GM13977 (cell line): ENCODE measurements around the gene OGDH.

Experiments
- DNase-seq: peaks from one replicate; pipeline ENCODE4 v3.0.0; 2012; ENCODE audit warnings: low spot score
- CTCF ChIP-seq: IDR thresholded peaks from 2 replicates; pipeline ENCODE4 v1.5.1; 2012; ENCODE audit warnings: mild to moderate bottlenecking, control low read depth; ENCODE audit not compliant: insufficient read depth; ENCODE audit errors: extremely low read depth, missing control alignments
- in situ Hi-C: fragments of 300-500 bp; cut with MboI; formaldehyde crosslinking; loops from one replicate; pipeline ENCODE4 v1.12.0; 2022; ENCODE audit warnings: low sequenced_read_pairs, low pct_unique_long_range_greater_than_20kb, mixed read lengths, inconsistent platforms; ENCODE audit not compliant: unreplicated experiment

The OGDH gene

DNA sequence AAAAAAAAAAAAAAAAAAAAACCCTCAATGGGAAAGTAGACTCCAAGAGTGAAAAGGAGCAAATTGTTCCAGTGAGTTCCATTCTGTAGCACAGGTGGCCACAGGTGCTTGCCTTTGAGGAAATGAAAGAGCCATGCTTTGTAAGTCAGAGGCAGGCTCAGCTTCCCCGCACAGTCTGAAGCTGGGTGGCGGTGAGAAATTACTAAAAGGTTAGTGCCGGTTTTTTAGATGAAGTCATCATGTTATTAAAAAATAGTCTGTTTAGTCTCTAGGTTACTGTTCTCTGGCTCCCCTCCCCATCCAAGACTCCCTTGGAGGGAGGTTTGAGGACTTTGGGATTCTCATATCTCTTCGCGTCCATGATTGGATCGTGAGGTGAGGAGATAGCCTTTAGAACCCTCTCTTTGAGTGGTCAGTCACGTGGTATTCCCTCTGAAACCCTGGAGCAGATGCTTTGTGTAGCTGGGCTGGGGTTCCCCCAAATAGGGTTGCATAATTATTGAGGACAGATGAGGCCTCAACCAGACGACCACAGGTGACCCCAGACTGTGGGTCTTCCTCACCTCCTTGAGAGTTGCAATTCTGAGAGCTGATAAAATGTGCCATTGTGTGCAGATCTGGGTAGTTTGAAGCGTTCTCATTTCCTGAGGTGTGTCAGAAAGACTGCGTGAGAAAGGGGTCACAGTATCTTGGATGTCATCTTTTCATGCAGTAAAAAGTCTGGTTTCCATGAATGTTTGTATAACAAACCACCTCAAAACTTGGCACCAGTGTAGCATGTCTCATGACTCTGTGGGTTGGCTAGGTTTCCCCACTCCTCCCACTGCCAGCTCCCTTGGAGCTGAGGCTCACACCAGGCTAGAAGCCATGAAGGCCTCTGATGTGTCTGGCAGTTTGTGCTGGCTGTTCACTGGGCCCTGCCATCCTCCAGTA is 27.1 kb downstream of the OGDH start:
- TF ChIP-seq CTCF, result no peak
- peak; percentile 68 for DNase-seq
- in situ Hi-C loops, result no loop called here

- in situ Hi-C loops, result no loop called here
- no peak for DNase-seq
- TF ChIP-seq CTCF, result no peak
These were observed 27.9 kb downstream of the OGDH start for GRCh38 chr7:44634187-44634838.

- no peak for TF ChIP-seq CTCF
- in situ Hi-C loops, result no loop called here
- no peak for DNase-seq
These were observed 28.6 kb downstream of the OGDH start for GRCh38 chr7:44634839-44635591.

DNA sequence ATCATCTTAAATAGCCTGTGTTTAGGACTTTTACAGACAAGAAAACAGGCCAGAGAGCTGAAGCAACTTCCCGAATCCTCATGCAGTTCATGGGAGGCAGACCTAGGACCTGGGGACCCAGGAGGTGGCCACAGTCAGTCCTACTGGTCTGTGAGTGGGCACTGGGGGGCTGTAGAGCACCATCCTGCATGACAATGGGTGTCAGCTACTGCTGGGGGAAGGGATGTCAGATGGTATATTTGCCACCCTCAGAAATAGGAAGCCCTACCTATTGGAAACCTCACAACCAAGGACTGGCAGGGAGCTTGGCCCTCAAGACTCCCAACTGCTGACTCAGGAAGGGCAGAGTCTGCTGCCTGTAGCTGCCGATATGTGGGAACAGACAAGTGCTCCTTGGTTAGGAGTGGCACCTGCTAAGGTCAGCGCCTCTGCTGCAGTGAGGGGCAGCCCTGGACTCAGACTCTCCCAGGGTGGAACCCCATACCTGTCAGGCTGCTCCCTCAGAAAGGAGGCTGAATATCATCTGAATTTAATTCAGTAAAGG is 29.7 kb downstream of the OGDH start:
- TF ChIP-seq CTCF, result no peak
- in situ Hi-C loops, result no loop called here
- no peak for DNase-seq

- TF ChIP-seq CTCF, result no peak
- no peak for DNase-seq
- in situ Hi-C loops, result no loop called here
These were observed 30.5 kb downstream of the OGDH start for GRCh38 chr7:44636926-44637325.

DNA sequence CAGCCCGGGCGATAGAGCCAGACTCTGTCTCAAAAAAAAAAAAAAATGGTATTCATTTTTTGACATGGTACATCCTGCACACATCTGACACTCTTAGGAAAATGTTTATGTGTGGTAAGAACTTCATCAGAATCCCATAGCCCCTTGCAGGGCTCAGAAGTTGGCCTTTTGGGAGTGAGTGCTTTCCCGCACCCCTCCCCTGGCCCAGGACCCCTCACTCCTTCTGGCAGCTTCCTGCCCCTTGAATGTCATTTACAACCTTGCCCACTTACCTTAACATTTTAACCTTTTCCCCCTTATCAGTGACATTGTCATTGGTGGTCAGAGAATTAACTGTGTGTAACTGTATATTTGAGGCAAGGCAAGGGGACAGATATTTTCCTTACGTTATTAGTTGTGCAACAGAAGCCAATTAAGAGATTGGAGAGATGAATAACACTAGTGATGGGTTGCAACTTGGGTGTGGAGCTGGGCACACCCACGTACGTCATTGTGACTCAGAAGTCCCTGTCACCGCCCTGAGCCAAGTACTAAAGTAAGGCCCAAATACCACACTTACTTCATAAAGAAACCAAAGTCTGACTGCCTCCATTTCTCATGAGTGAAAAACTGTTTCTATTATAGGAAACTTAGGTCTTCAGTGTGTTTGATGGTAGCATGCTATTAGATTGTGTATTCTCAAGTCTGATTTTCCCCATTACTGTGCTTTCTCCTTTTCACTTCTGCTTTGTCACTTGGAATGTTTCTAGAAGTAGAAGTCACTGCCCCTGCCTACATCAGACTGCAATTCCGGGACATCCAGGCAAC is 31.6 kb downstream of the OGDH start:
- in situ Hi-C loops, result no loop called here
- TF ChIP-seq CTCF, result no peak
- peak; percentile 76 for DNase-seq
